Measurements from ENCODE around the gene GPS2.

GPS2 gene

DNA sequence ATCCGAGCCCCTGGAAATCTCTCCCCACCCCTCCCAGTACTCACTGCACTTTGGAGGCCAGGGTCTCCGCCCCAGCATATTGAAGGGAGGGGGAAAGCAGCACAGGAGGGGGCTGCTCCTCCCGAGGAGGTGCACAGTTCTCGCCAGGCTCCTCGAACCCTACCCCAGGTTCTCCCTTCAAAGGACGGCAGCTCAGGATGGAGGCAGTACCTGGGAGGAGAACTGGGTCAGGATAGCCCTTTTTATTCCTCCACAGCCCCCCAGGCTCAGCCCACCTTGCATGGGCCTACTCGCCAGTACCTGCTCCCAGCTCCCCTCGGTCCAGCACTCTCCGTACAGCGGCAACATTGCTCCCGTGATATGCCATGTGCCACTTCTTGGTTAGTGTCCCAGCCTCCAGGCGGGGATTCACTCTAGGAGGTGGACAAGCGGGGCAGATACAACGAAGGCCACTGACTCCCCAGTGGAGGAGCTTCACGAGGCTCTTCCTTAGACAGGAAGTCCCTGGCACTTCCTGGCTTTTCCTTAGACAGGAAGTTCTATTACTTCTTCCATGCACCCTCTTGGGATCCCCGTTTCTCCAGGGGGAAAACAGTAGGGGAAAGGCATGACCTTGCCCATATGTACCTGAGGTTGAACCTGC is 2.1 kb upstream of the GPS2 start:
- DNase-seq (ENCODE audit: low read depth in 2 of 2) = no peak

DNA sequence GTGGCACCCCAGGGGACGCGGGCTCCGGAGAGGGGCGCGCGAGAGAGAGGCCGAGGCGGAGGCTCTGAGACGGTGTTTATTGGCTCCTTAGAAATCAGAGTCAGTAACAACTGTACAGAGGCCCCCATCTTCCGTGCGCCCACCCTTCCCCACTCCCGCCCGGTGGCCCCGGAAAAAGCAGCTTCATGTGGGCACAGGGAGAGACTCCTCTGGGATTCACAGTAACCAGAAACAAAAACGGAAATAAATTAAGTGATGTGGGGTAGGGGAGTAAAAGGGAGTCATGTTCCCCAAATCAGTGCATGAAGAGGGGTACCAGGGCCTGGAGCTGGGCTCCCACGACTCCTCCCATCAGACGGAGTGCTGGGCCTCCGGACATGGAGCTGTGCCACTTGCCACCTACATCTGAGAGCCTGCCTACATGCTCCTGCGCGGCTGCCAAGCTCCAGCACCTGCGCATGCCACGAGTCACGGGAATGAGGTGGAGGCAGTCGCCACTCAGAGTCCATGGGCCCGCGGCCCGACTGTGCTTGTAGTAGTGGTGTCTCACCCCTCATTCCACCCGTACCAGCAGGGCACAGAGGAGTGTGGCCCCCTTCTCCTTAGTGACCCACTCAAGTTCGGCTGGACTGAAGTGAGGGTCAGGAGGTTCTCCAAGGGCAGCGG is 543 bp upstream of the GPS2 start:
- DNase-seq (ENCODE audit: low read depth in 2 of 2) = no peak

DNA sequence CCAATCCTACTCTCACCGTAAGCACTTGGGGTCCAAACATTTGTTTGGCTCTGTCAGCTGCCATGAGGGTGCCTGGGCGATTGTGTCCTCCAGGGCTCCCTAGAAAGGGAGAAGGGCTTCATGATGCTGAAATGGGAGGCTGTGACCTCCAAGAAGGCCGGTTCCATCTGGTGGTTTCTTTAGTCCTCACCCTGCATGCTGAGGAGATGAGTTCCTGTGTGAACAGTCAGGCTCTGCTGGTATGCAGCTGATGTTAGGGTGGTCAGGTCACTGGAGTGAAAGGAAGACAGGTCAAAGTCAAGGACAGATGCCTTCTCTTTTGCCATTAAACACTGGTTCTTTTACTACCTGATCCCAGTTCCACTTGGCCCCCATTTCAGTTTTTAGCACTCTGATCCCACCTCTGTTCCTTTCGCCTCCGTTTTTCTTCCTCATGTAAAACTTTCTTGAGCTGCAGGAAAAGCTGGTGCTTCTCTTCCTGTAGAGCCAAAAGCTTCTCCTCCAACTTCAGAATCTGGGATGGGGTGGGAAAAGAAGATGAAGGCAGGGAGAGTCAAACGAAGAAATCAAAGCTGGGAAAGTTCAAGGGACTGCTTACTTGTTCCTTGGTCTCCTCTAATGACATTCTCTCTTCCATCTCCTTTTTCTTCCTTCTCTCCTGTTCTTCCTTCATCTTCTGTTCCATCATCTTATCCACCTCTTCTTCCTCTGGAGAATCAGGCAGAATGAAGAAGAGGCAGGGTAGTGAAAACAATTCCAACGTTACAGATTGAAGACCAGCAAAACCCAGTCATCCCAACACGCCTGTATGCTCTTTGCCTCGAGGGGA is 1.1 kb downstream of the GPS2 start:
- DNase-seq (ENCODE audit: low read depth in 2 of 2) = no peak

DNA sequence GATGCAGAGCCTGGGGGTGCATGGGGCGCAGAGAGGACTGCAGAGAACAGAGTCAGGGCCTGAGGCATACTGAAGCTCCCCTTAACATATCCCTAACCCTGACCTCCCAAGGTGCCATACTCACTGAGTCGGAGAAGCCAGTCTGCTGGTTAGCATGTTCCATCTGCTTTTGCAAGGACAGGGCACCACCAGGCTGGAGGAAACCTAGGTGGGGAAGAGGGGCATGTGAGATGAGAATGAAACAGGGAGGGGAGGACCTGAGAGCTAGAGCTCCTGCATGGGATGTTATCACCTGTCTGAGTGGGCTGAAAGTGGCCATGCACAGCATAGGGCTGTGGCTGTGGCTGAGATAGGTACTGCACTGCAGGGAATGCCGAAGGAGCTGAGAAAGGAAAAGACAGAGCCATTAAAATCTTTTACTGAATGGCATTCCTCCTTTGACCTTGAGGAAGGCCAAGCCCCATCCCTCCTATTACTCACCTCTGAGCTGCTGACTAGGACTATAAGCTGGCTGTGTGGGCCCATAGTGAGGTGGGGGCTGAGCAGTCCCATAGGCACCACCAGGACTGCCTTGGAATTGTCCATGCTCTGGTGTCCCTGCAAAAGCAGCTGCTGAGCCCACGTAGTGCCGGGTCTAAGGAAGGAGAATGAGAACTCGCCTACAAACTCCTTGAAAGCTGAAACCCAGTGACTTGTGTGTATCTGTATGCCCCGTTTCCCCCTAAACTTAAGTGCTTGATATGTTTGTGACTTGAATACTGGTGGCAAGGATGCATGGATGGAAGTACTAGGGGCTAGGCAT is 1.9 kb downstream of the GPS2 start:
- no peak for DNase-seq (ENCODE audit: low read depth in 2 of 2)

DNA sequence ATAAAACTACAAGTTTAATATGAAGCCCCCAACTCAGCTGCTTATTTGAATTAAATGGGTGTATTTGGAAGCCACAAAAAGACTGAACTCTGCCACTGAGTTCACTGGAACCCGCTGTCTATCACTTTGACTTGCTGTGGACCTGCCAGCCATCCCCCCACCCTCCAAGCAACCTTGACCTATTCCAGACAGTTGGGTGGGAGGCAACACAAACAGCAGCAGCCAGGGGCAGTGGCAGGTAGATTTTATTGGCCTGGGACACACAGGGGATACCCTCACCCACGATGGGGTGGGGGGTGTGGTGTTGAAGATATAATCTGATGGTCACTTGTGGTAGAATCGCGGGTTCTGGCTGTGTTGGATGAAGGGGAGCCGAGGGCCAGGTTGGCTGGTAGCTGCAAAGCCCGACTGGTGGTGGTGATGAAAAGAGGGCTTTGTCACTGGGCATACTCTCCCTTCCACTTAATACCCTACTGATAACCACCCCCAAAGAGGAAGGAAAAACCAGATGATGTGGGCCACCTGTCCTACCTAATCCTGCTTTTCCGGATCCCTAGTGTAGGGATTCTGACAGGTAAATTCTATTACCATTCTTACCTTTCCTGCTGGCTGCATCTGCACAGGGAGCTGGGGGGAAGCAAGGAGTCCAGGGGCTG is 2.6 kb downstream of the GPS2 start:
- no peak for DNase-seq (ENCODE audit: low read depth in 2 of 2)

DNA sequence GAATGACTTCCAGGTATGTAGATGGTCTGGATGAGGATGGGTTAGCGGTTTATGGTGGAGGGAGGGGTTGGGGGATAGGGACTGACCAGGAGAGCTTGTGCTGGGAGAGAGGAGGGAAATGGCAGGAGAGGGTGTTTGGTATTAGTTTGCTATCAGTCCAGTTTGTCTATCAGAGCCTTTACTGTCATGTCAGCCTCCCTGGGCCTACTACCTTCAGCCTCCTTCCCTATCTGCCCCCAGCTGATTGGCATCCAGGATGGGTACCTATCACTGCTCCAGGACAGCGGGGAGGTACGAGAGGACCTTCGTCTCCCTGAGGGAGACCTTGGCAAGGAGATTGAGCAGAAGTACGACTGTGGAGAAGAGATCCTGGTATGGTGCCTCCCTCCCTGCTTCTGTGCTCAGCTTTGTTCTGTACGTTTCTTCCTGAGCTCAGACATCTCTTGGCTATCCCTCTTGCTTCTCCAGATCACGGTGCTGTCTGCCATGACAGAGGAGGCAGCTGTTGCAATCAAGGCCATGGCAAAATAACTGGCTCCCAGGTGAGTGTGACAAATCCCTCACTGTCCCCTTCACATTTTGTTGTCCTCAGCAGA is 4.0 kb downstream of the GPS2 start:
- DNase-seq (ENCODE audit: low read depth in 2 of 2) = no peak

DNA sequence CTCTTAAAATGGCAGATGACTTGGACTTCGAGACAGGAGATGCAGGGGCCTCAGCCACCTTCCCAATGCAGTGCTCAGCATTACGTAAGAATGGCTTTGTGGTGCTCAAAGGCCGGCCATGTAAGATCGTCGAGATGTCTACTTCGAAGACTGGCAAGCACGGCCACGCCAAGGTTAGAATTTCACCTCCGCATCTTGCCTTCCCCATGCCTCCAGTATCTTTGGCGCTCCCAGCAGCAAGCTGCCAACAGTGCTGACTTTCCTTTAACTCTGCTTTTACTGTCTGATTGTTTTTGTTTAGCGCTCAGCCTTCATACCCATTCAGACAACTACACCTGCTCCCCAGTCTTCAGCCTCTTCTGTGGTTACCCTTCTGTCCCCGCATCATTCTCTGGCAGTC is 5.5 kb downstream of the GPS2 start:
- no peak for DNase-seq (ENCODE audit: low read depth in 2 of 2)

DNA sequence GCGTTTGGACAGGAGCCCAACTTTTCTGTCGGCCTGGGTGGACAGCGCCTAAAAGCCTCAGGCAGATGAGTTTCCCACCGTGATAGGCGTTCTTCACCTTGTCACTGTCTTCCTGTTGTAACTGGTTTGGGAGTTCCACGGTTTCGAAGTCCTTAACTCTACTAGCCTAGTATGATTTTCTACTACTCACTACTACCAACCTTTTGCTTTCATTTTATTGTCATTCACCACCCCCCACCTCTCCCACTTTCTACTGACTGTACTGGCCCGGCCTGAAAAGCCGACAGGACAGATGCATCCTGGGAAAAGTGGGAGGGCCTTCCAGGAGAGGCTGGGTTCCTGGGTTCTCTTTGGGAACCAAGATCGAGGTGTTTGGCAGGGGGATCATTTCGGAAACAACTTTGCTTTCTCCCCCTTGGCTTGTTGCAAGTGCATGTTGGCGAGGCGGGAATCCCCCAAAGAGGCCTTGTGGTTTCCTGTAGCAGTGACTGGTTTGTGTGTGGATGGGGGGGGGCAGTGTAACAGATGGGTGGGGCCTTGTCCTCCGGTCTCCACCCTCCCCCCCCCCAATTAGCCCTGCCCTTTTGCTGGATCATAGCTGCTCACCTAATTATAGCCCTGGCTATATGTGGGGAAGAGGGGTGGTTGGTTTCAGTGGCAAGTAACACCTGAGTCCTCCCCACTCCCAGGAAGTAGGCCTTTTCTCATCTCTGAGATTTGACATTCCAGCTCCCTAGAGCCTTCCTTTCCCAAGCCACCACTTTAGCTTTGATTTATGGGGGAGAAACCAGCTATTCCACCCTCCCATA is 6.3 kb downstream of the GPS2 start:
- DNase-seq (ENCODE audit: low read depth in 2 of 2) = peak; percentile 76 to 88

DNA sequence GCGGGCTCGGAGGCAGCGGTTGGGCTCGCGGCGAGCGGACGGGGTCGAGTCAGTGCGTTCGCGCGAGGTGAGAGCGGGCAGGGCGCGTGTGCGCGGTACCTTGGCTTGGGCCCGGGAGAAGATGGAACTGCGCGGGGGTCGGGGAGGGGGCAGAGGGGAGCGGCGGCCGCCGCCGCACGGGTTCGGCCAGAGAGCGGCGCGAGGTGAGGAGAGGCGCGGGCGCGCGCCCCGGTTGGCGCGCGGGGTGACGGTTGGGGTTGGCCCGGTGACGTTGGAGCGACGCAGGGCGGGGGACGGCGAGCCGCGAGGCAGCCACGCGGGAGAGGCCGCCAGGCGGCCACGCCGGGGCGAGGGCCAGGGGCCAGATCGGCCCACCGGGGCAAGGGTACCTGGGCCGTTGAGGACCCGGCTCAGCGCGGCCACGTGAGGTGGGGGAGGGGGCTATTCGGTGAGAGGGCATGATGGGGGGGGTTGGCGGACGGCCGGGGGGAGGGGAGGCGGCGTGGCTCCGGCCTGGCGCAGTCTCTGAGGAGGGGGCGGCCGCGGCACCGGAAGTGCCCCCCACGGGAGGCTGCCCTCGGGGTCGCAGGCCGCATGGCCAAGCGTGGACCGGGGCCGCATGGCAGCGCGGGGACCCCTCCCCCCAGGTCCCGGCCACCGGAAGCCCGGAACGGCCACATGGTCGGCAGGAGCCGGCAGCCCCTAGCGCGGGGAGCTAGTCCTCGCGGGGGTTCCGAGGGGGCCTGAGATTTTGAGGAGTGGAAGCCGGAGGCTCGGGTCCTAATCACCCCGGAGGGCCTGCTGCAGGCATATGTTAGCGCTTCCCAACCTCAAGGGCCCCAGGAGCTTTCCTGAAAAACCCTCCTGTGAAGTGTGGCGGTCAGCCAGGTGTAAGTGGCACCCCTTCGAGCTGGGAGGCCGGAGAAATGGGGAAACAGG is 7.2 kb downstream of the GPS2 start:
- DNase-seq (ENCODE audit: low read depth in 2 of 2) = no peak

DNA sequence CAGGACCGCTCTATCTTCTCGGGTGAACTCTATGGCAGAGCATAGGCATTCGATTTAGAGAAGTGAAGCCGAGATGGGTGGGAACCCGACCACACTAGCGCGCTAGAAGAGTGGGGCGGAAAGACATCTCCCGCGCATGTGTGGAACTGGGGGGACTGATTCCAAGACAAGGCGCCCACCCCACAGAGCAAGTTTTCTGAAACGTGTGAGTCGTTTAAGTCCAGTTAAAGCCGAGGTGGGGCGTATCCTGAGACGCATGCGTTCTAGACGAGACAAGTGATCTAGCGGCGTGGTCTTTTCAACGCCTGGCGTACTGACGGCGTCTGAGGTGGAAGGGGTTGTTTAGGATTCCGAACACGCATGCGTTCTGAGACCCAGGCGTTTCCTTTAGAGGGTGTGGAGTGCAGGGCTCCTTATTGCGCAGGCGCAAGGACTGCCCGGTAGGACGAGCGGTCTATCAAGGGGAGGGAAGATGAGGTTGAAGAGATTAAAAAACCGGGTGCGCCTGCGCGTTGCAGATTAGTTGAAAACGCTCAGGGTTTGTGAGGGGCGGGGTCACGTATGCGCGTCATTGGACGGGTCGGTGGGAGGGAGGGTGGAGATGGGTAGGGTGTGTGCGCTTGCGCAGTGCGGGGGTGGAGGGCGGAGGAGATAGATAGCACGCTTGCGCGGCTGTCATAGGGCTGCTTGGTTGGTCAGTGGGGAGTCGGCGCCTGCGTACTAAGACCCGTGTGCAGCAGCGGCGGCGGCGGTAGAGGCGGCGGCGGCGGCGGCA is 8.1 kb downstream of the GPS2 start, which contains the start of gene EIF5A:
EIF5A (plus strand) TSS at position 718 of the 775 bp plus-strand sequence. CDS start 2,008 bp downstream, outside the sequence.
- DNase-seq (ENCODE audit: low read depth in 2 of 2) = peak; percentile 100

DNA sequence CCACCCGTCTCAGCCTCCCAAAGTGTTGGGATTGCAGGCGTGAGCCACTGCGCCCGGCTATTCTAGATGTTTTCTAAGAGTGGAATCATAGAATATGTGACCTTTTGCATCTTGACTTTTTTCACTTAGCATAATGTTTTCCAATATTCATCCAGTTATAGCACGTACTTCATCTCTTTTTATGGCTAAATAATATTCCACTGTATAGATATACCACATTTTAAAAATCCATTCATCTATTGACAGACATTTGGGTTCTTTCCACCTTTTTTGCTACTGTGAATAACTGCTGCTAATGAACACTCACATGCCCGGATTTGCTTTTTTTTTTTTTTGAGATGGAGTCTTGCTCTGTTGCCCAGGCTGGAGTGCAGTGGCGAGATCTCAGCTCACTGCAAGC is 11.0 kb downstream of the GPS2 start:
- no peak for DNase-seq (ENCODE audit: low read depth in 2 of 2)

DNA sequence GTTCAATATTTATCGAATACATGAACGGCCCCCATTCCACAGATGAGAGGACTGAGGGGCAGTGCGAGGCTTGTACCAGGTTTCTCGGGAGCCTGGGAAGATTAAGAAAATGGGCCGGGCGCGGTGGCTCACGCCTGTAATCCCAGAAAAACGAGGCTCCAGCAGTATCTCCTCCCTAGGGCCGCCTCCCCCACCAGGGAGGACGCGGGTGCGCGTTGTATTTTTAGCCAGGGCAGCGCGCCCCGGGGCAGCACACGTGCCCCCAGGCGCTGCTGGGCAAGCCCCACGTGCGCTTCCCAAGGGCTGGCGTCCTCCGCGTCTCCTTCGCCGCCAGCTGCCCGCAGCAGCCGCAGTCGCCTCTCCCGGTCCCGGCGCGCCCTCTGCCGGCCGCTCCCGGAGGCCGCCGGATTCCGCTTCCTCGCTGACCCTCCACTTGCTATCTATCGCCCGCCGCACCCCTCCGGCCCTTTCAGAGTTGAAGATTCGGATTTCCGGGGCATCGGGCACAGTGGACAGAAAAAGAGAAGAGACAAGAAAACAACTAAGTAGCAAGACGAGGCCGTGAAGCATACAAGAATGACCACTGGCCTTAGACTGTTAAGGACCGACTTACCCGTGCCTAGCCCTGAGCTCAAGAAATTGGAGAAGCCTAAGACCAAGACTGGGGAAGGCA is 18.8 kb downstream of the GPS2 start:
- DNase-seq (ENCODE audit: low read depth in 2 of 2) = peak in 1 of 2 donors; percentile 40

DNA sequence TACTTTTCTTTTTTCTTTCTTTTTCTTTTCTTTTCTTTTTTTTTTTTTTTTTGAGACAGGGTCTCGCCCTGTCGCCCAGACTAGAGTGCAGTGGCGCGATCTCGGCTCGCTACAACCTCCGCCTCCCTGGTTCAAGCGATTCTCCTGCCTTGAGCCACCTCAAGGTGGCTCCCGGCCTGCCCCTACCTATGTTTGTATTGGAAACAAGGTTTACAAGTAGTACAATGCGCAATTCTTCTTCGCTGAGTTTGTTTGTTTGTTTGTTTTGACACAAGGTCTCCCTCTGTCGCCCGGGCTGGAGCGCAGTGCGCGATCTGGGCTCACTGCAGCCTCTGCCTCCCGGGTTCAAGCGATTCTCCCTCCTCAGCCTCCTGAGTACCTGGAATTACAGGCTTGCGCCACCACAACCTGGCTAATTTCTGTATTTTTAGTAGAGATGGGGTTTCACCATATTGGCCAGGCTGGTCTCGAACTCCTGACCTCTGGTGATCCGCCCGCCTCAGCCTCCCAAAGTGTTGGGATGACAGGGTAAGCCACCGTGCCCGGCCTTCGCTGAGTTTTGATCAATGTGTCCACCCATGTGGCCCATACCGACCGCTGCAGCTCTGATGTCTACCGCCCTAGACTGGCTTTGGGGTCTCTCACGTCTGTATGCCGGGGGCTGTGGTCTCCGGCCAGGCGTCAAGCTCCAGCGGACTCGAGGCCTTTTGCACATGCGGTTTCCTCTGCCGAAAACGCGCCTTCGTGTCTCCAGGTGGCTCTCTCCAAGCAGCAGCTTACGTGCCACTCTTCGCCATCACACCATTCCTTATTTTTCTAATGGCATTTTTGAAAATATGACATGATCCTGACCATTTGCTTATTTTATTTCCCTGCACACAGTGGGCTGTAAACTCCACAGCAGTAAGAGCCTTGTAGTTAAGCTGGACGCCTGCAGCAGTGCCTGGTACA is 19.7 kb downstream of the GPS2 start:
- DNase-seq (ENCODE audit: low read depth in 2 of 2) = no peak

DNA sequence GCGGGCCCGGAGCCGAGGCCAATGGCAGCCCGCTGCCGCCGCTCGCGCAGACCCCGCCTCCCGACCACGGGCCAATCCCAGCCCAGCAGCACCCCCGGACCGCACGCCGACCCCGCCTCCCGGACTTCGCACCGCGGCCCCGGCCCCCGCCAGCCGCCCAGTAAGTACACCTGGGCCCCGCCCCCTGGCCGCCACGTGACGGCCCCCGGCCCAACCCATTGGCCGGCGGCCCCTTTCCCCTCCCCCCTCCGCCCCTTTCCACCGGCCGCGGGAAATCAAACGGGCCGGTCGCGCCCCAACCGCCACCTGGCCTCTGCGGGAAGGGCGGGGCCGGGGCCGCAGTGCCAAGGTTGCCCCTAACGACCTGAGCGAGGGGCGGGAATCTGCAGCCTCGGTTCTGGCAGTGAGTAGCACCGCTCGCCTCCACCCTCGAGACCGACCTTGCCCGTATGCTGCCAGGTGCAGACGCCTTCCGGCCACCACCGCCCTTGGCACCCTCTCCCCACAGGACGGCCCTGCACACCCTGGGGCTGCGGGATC is 20.5 kb downstream of the GPS2 start, which contains the start of gene YBX2:
YBX2 (minus strand) TSS at position 26 of the 540 bp plus-strand sequence. CDS start 139 bp downstream, outside the sequence.
- peak; percentile 57 to 58 for DNase-seq (ENCODE audit: low read depth in 2 of 2)

DNA sequence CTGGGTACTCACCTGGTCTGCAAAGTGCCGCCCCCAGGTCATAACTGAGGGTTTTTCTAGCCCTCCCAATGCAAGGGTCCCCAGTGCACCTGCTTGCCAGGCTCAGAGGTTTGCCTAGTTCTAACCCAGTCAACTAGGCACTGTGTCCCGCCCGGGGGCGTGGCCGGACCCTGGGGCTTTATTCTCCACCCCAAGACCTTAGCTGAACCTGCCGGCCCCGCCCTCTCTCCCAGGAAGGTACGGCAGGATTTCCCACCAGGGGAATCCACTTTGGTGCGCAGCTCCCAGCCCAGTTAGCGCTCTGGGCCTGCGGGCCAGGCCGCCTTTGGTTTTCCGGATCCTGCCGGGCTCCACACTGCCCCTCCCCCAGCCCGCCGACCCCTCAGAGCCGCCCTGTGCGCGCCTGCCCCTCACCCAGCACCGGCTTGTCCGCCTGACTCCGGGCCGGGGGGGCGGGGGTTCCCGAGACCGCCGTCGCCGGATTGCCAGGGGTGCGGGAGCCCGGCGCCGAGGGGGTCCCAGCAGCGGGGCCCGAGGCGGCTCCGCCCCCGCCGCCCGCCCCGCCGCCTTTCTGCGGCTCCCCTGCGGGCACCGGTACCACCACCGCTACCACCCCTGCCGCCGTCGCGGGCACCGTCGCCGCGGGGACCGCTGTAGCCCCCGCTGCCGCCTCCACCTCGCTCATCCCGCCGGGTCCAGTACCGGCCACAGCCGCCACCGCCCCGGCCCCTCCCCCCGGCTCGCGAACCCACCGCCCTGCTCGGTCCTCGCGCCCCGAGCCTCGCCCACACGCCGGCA is 21.1 kb downstream of the GPS2 start:
- DNase-seq (ENCODE audit: low read depth in 2 of 2) = no peak
